ENCODE results near the gene GALNT18. TPM values are rescaled to one million over a fixed set of nuclear protein-coding genes. Genes with fewer than 3 reads are reported as not detected.

Gene GALNT18
- total and polyA plus RNA-seq, 2 of the 4 experiments (the other 2 are of a cell fraction) = 9.5 to 11.3 TPM

GRCh38 chr11:11498195-11498594, 123.6 kb downstream of the GALNT18 start:
- no peak overlapping the region for H2BK20ac ChIP-seq (ENCODE audit: low read depth, low read length)
- no peaks in the 10 kb centered on the region for H3K9me3 ChIP-seq (ENCODE audit: control insufficient read depth, insufficient read depth, low read length)
- H2AK5ac ChIP-seq (ENCODE audit: low read depth, low read length) = no peak overlapping the region
- H3K14ac ChIP-seq (replicated peaks; ENCODE audit: low read depth, low read length) = no peak overlapping the region
- H2BK120ac ChIP-seq (ENCODE audit: low read depth, low read length) = no peak overlapping the region
- POLR2A ChIA-PET (ENCODE audit: unreplicated experiment) = no interaction called here
- no peak overlapping the region for H2AFZ ChIP-seq (replicated peaks; ENCODE audit: low read length, poor library complexity)
- H4K5ac ChIP-seq (ENCODE audit: low read depth, low read length) = no peak overlapping the region
- no peak overlapping the region for H3K4me2 ChIP-seq (ENCODE audit: low read depth, low read length)
- H3K23ac ChIP-seq (ENCODE audit: low read depth, low read length) = no peak overlapping the region
- no peak overlapping the region for H3K4ac ChIP-seq (ENCODE audit: low read depth, low read length)
- no peak overlapping the region for H4K8ac ChIP-seq (ENCODE audit: low read depth in 2 of 2, low read length in 2 of 2)
- no peaks in the 10 kb centered on the region for H3K4me1 ChIP-seq (ENCODE audit: control insufficient read depth, insufficient read depth, low read length)
- peaks cover 8% of the 10 kb centered on the region for H3K27me3 ChIP-seq (ENCODE audit: control insufficient read depth, insufficient read depth, low read length)
- no peak overlapping the region for H2BK5ac ChIP-seq (ENCODE audit: low read depth, low read length, poor library complexity, severe bottlenecking)
- no peak overlapping the region for H3K18ac ChIP-seq (ENCODE audit: low read depth, low read length)
- no peak overlapping the region for H3K4me3 ChIP-seq (ENCODE audit: insufficient read depth, low read depth, low read length)
- no TSS peak for BruUV-seq (replicated peaks)
- 80% methylated on average over 1 of the region's 3 CpGs; no CpG with 5 or more reads in 1 of the 2 experiments for WGBS, 2 experiments (ENCODE audit: extremely low coverage in 2 of 2, insufficient read length in 1 of 2)
- H3K79me1 ChIP-seq (ENCODE audit: low read depth in 1 of 2, low read length in 2 of 2) = no peaks in the 10 kb centered on the region
- DNase-seq = no peak
- no peak for TF ChIP-seq RAD21 (IDR thresholded peaks at IDR 0.05; ENCODE audit: low read length)
- no peak for TF ChIP-seq RFX5 (IDR thresholded peaks at IDR 0.05; ENCODE audit: low read depth, low read length)
- no peak for TF ChIP-seq MAFK (IDR thresholded peaks at IDR 0.05; ENCODE audit: low read depth, low read length)
- no peak for TF ChIP-seq MXI1 (IDR thresholded peaks at IDR 0.05; ENCODE audit: borderline replicate concordance, low read depth, low read length)
- TF ChIP-seq NFE2L2 (IDR thresholded peaks at IDR 0.05; ENCODE audit: low read depth, low read length) = no peak
- no peak for TF ChIP-seq SMC3 (IDR thresholded peaks at IDR 0.05; ENCODE audit: low read depth, low read length)
- TF ChIP-seq CEBPB (IDR thresholded peaks at IDR 0.05; ENCODE audit: low read depth, low read length) = no peak
- TF ChIP-seq, protein P1, sequence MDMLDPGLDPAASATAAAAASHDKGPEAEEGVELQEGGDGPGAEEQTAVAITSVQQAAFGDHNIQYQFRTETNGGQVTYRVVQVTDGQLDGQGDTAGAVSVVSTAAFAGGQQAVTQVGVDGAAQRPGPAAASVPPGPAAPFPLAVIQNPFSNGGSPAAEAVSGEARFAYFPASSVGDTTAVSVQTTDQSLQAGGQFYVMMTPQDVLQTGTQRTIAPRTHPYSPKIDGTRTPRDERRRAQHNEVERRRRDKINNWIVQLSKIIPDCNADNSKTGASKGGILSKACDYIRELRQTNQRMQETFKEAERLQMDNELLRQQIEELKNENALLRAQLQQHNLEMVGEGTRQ (IDR thresholded peaks at IDR 0.05; ENCODE audit: low read depth, low read length) = no peak
- TF ChIP-seq ELK1 (IDR thresholded peaks at IDR 0.05; ENCODE audit: borderline replicate concordance, low read depth, low read length) = no peak
- TF ChIP-seq, protein P2, sequence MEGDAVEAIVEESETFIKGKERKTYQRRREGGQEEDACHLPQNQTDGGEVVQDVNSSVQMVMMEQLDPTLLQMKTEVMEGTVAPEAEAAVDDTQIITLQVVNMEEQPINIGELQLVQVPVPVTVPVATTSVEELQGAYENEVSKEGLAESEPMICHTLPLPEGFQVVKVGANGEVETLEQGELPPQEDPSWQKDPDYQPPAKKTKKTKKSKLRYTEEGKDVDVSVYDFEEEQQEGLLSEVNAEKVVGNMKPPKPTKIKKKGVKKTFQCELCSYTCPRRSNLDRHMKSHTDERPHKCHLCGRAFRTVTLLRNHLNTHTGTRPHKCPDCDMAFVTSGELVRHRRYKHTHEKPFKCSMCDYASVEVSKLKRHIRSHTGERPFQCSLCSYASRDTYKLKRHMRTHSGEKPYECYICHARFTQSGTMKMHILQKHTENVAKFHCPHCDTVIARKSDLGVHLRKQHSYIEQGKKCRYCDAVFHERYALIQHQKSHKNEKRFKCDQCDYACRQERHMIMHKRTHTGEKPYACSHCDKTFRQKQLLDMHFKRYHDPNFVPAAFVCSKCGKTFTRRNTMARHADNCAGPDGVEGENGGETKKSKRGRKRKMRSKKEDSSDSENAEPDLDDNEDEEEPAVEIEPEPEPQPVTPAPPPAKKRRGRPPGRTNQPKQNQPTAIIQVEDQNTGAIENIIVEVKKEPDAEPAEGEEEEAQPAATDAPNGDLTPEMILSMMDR (conservative IDR thresholded peaks at IDR 0.05; ENCODE audit: low read depth, low read length) = no peak
- TF ChIP-seq POLR2A (IDR thresholded peaks at IDR 0.05; ENCODE audit: low read depth, low read length) = no peak
- TF ChIP-seq CHD1 (IDR thresholded peaks at IDR 0.05; ENCODE audit: low read depth, low read length) = no peak
- H3K27ac ChIP-seq (ENCODE audit: insufficient read depth, low read length) = no peak overlapping the region
- H4K20me1 ChIP-seq (ENCODE audit: insufficient read depth, low read length) = no peaks in the 10 kb centered on the region
- no peak overlapping the region for H2BK15ac ChIP-seq (ENCODE audit: low read depth, low read length)
- no peak for ATAC-seq (ENCODE audit: low read depth)
- in situ Hi-C loops (cut with MboI; ENCODE audit: low sequenced_read_pairs) = no loop called here
- no peaks in the 10 kb centered on the region for H3K9me1 ChIP-seq (ENCODE audit: insufficient read depth, low read length)
- no peak overlapping the region for H3K56ac ChIP-seq (ENCODE audit: extremely low read depth, insufficient read depth, low read length)
- intact Hi-C loops (cut with micrococcal nuclease) = no loop called here
- H2AK9ac ChIP-seq (replicated peaks; ENCODE audit: low read depth, low read length, poor library complexity) = no peak overlapping the region
- dilution Hi-C loops (cut with HindIII; ENCODE audit: low sequenced_read_pairs, unreplicated experiment) = no loop called here
- no peak overlapping the region for H4K91ac ChIP-seq (ENCODE audit: insufficient read depth, low read depth, low read length)
- H3K36me3 ChIP-seq (ENCODE audit: control insufficient read depth, insufficient read depth, low read length) = no peaks in the 10 kb centered on the region
- CTCF ChIA-PET = no interaction called here
- H3K9ac ChIP-seq (ENCODE audit: low read depth, low read length) = no peak overlapping the region

Data from IMR-90 (cell line).